Ascending aorta (tissue), 2 donors: ENCODE results near the gene MIA2. TPM values are rescaled to one million over a fixed set of nuclear protein-coding genes. Genes with fewer than 3 reads are reported as not detected.
"Not testable (repeated sequence)": the region's sequence is repeated elsewhere in the genome, so short reads cannot be mapped to it uniquely, and the experiment has no call there.

ENCODE experiments used
- DNase-seq, 2 donors: peaks; one replicate each; pipeline ENCODE4 v3.0.0-alpha.2; 2019; ENCODE audit warnings: low spot score in 2 of 2
- H3K27ac ChIP-seq, 2 donors: fragments of 200-600 bp; sonication (generic); one replicate each; pipeline ENCODE4 v1.5.1; 2016 to 2017; ENCODE audit warnings: mild to moderate bottlenecking in 1 of 2
- H3K27me3 ChIP-seq: fragments of 200-600 bp; sonication (generic); one replicate; pipeline ENCODE4 v1.5.1; 2017
- H3K36me3 ChIP-seq, 2 donors: fragments of 200-600 bp; sonication (generic); one replicate each; pipeline ENCODE4 v1.5.1; 2016
- H3K4me1 ChIP-seq, 2 donors: fragments of 200-600 bp; sonication (generic); one replicate each; pipeline ENCODE4 v1.5.1; 2016 to 2017; ENCODE audit warnings: mild to moderate bottlenecking in 1 of 2
- H3K4me3 ChIP-seq, 2 donors: fragments of 200-600 bp; sonication (generic); one replicate each; pipeline ENCODE4 v1.5.1; 2016 to 2017; ENCODE audit warnings: mild to moderate bottlenecking in 1 of 2
- H3K9me3 ChIP-seq, 2 donors: fragments of 200-600 bp; sonication (generic); one replicate each; pipeline ENCODE4 v1.5.1; 2016
- CTCF ChIP-seq, 3 experiments: fragments of 200-600 bp in 2 of 3; fragments of 450-650 bp in 1 of 3; sonication (generic) in 2 of 3; IDR thresholded peaks; one replicate each; pipeline ENCODE4 v1.5.1; 2016 to 2019; ENCODE audit warnings: antibody characterized with exemption in 3 of 3, mild to moderate bottlenecking in 1 of 3, moderate library complexity in 1 of 3
- intact Hi-C: fragments of 100-400 bp; cut with DNase I; formaldehyde crosslinking; loops from one replicate; pipeline ENCODE4 v1.15.1; 2023
- total RNA-seq: library from RNA; depleted of rRNA; stranded (reverse); fragments of >200 nt; gene quantifications from one replicate; pipeline ENCODE4 v1.1.0, GENCODE V29; 2016

The MIA2 gene
- total RNA-seq, 1 donor from 2014 or later: 14.4 TPM

- TF ChIP-seq CTCF (IDR thresholded peaks at IDR 0.05): no peak
- Histone ChIP-seq H3K4me3 (no peak overlapping the region), H3K27ac (no peak overlapping the region), H3K36me3 (no peaks in the 10 kb centered on the region), H3K4me1 (no peaks in the 10 kb centered on the region), H3K9me3 (no peaks in the 10 kb centered on the region), H3K27me3 (no peaks in the 10 kb centered on the region)
- intact Hi-C loops: no loop called here
- no peak for DNase-seq
Observed at GRCh38 chr14:39240769-39241168, 7.1 kb downstream of the MIA2 start.

- no peaks in the 10 kb centered on the region for H3K36me3 ChIP-seq
- intact Hi-C loops: no loop called here
- H3K4me1 ChIP-seq: no peaks in the 10 kb centered on the region
- no peak for TF ChIP-seq CTCF (IDR thresholded peaks at IDR 0.05)
- peak overlapping the region in 1 of 2 donors; percentile 9 for H3K27ac ChIP-seq
- H3K9me3 ChIP-seq: no peaks in the 10 kb centered on the region
- H3K4me3 ChIP-seq: no peak overlapping the region
- no peak for DNase-seq
- no peaks in the 10 kb centered on the region for H3K27me3 ChIP-seq
Observed at GRCh38 chr14:39241637-39242036, 7.9 kb downstream of the MIA2 start.

- H3K27me3 ChIP-seq: no peaks in the 10 kb centered on the region
- H3K4me3 ChIP-seq: no peak overlapping the region
- no peaks in the 10 kb centered on the region for H3K36me3 ChIP-seq
- DNase-seq: no peak
- intact Hi-C loops: no loop called here
- H3K27ac ChIP-seq: no peak overlapping the region
- no peaks in the 10 kb centered on the region for H3K4me1 ChIP-seq
- H3K9me3 ChIP-seq: no peaks in the 10 kb centered on the region
- TF ChIP-seq CTCF (IDR thresholded peaks at IDR 0.05): no peak
Observed at GRCh38 chr14:39243831-39244230, 10.1 kb downstream of the MIA2 start.

- intact Hi-C loops: no loop called here
- H3K9me3 ChIP-seq: no peaks in the 10 kb centered on the region
- H3K36me3 ChIP-seq: no peaks in the 10 kb centered on the region
- DNase-seq: no peak
- no peaks in the 10 kb centered on the region for H3K4me1 ChIP-seq
- TF ChIP-seq CTCF (IDR thresholded peaks at IDR 0.05): no peak
- H3K27ac ChIP-seq: no peak overlapping the region
- H3K4me3 ChIP-seq: no peak overlapping the region
- no peaks in the 10 kb centered on the region for H3K27me3 ChIP-seq
Observed at GRCh38 chr14:39246618-39247017, 12.9 kb downstream of the MIA2 start.

- Histone ChIP-seq H3K9me3 (no peaks in the 10 kb centered on the region), H3K27ac (no peak overlapping the region), H3K36me3 (no peaks in the 10 kb centered on the region), H3K4me1 (no peaks in the 10 kb centered on the region), H3K27me3 (no peaks in the 10 kb centered on the region), H3K4me3 (no peak overlapping the region)
- intact Hi-C loops: no loop called here
- DNase-seq: no peak
- TF ChIP-seq CTCF (IDR thresholded peaks at IDR 0.05): no peak
Observed at GRCh38 chr14:39247256-39247655, 13.5 kb downstream of the MIA2 start.

- Histone ChIP-seq H3K4me1 (no peaks in the 10 kb centered on the region), H3K27ac (no peak overlapping the region), H3K27me3 (no peaks in the 10 kb centered on the region), H3K36me3 (no peaks in the 10 kb centered on the region), H3K4me3 (no peak overlapping the region), H3K9me3 (no peaks in the 10 kb centered on the region)
- no peak for DNase-seq
- no peak for TF ChIP-seq CTCF (IDR thresholded peaks at IDR 0.05)
- intact Hi-C loops: no loop called here
Observed at GRCh38 chr14:39251547-39251946, 17.8 kb downstream of the MIA2 start.

GRCh38 chr14:39257388-39257787 is 23.7 kb downstream of the MIA2 start:
- DNase-seq, H3K4me3 ChIP-seq, intact Hi-C loops, H3K36me3 ChIP-seq, H3K27me3 ChIP-seq, H3K4me1 ChIP-seq: not testable (repeated sequence)
- H3K27ac ChIP-seq: peak overlapping the region in 1 of 2 donors; percentile 26
- peaks cover 0 to 15% of the 10 kb centered on the region in 2 donors for H3K9me3 ChIP-seq
